ENCODE results near the gene LTBP1. TPM values are rescaled to one million over a fixed set of nuclear protein-coding genes. Genes with fewer than 3 reads are reported as not detected.

LTBP1 gene
- total RNA-seq, 2 experiments from 2014 or later = 0.10 to 0.27 TPM

DNA sequence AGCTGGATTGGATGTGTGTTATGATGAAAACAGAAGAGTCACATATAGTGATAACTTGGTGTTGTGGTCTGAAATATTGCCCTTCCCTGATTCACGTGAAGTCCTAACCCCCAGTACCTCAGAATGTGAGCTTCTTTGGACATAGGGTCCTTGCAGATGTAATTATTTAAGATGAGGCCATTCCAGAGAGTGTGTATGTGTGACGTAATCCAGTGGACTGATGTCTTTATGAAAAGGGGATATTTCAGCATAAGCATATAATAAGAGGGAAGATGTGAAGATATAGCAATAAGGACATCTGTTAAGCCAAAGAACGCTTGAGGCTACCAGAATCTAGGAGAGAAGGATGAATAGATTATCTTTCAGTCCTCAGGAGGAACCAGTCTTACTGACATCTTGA is 62.5 kb downstream of the LTBP1 start:
- Mint-ChIP-seq H3K4me3 (no peak overlapping the region), H3K9me3 (no peaks in the 10 kb centered on the region), H3K4me1 (ENCODE audit: low read depth) (no peaks in the 10 kb centered on the region), H3K27me3 (peaks cover 1% of the 10 kb centered on the region), H3K27ac (no peak overlapping the region), H3K36me3 (no peaks in the 10 kb centered on the region)
- ChIA-PET CTCF (no interaction called here), POLR2A (no interaction called here)
- intact Hi-C loops (cut with micrococcal nuclease) = no loop called here
- no peak for DNase-seq

DNA sequence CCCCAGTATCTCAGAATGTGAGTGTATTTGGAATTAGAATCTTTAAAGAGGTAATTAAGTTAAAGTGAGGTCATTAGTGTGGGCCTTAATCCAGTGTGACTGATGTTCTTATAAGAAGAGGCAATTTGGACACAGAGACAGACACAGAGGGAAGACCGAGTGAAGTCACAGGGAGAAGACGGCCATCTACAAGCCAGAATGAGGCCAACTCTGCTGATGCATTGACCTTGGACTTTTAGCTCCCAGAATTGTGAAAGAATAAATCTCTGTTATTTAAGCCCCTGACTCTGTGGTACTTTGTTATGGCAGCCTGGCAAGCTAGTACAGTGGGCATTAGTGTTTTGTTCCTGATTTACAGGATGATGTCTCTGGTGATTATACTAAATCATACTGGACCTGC is 64.6 kb downstream of the LTBP1 start:
- CTCF ChIA-PET = no interaction called here
- intact Hi-C loops (cut with micrococcal nuclease) = no loop called here
- H3K27me3 Mint-ChIP-seq = peaks cover 1% of the 10 kb centered on the region

DNA sequence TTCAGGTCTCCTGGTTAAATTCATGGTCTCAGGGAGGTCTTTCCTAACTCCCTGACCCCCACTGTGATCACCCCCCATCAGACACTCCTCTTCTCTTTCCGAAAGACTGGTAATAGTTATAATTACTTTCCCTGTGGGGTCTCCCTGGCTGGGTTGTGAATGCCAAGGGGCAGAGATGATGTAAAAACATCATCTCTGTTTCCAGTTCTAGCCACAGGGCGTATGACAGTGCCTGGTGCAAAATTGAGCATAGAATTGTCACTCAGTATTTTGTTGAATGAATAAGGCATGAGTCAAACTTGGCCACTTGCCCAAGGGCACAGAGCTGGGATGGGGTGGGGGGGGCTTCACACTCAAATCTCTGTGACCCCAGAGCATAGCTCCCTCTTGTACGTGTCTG is 65.2 kb downstream of the LTBP1 start:
- no peak overlapping the region for H3K4me3 Mint-ChIP-seq
- H3K4me1 Mint-ChIP-seq (ENCODE audit: low read depth) = no peaks in the 10 kb centered on the region
- no peaks in the 10 kb centered on the region for H3K36me3 Mint-ChIP-seq
- CTCF ChIA-PET = no interaction called here
- no peaks in the 10 kb centered on the region for H3K9me3 Mint-ChIP-seq
- DNase-seq = no peak
- peaks cover 1% of the 10 kb centered on the region for H3K27me3 Mint-ChIP-seq
- POLR2A ChIA-PET = interaction anchor here (0.5 kb wide), 1 partner anchor 10 kb away, joined by 3 read pairs; no protein-coding TSS in a partner anchor
- intact Hi-C loops (cut with micrococcal nuclease) = no loop called here
- no peak overlapping the region for H3K27ac Mint-ChIP-seq

More for the DNA sequence above, 64.6 kb downstream of the LTBP1 start:
- Mint-ChIP-seq H3K9me3 (no peaks in the 10 kb centered on the region), H3K4me1 (ENCODE audit: low read depth) (no peaks in the 10 kb centered on the region), H3K27ac (no peak overlapping the region), H3K36me3 (no peaks in the 10 kb centered on the region), H3K4me3 (no peak overlapping the region)
- no peak for DNase-seq
- POLR2A ChIA-PET = no interaction called here

DNA sequence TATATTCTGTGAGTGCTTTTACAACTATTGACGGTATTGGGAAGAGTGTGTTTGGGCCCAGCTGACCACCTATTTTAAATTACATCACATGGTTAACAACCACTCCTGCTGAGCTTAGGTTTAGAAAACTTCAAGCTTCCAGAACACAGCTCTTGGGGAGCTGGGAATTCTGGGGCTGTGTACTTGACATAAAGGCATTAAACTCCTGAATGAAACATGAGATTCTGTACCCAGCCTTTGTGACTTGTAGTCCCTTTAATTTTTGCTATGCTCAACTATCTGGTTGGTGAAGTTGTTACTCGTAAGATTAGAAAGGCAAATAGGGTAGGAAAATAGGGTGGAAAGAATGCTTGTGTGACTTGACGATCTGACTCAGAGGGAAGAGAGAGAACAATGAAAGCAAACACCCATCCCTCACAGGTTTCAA is 66.9 kb downstream of the LTBP1 start:
- CTCF ChIA-PET = no interaction called here
- peaks cover 1% of the 10 kb centered on the region for H3K27me3 Mint-ChIP-seq
- H3K36me3 Mint-ChIP-seq = no peaks in the 10 kb centered on the region
- no peak overlapping the region for H3K4me3 Mint-ChIP-seq
- DNase-seq = no peak
- H3K9me3 Mint-ChIP-seq = no peaks in the 10 kb centered on the region
- H3K27ac Mint-ChIP-seq = no peak overlapping the region
- intact Hi-C loops (cut with micrococcal nuclease) = no loop called here
- POLR2A ChIA-PET = no interaction called here
- no peaks in the 10 kb centered on the region for H3K4me1 Mint-ChIP-seq (ENCODE audit: low read depth)

DNA sequence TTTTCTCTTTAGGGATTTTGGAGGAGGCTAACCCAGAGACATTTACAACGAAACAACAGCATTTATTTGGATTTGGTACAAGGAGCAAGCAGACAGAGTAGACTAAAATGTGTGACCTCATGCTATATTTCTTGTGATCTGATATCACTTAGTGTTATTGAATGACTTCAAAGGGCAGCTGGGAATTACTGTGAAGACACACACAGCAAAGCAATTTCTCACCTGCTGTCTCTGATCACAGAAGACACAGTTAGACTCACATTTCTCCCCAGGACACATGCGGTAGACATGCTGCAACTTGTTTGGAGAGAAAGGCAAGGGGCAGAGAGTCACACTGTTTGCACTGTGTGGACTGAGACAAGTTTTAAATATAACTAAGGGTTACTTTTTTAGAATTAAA is 67.5 kb downstream of the LTBP1 start:
- Mint-ChIP-seq H3K4me1 (ENCODE audit: low read depth) (no peaks in the 10 kb centered on the region), H3K27ac (no peak overlapping the region), H3K4me3 (no peak overlapping the region), H3K36me3 (no peaks in the 10 kb centered on the region), H3K27me3 (peaks cover 2% of the 10 kb centered on the region), H3K9me3 (no peaks in the 10 kb centered on the region)
- intact Hi-C loops (cut with micrococcal nuclease) = no loop called here
- ChIA-PET POLR2A (no interaction called here), CTCF (no interaction called here)
- no peak for DNase-seq

DNA sequence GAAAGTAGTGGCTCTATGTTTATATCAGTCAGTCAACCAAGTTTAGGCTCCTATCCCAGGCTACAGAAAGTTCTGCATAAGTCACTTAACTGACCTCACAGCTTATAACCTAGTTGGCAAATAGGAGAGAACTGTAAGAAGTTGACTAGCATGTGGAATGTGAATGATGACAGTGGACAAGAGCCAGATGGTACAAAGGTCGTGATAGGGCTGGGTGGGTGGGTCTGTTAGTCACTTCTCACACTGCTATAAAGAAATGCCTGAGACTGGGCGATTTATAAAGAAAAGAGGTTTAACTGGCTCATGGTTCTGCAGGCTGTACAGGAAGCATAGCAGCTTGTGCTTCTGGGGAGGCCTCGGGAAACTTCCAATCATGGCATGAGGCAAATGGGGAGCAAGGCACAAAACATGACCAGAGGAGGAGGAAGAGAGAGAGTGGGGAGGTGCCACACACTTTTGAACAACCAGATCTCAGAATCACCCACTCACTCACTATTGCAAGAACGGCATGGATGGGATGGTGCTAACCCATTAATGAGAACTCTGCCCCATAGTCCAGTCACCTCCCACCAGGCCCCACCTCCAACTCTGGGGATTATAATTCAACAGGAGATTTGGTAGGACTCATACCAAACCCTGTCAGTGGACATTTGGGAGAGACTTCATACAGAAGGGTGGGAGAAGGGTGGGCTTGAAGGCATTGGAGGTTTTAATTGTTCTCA is 68.8 kb downstream of the LTBP1 start:
- Mint-ChIP-seq H3K27me3 (peaks cover 5% of the 10 kb centered on the region), H3K4me3 (no peak overlapping the region), H3K36me3 (no peaks in the 10 kb centered on the region), H3K4me1 (ENCODE audit: low read depth) (no peaks in the 10 kb centered on the region), H3K9me3 (no peaks in the 10 kb centered on the region), H3K27ac (no peak overlapping the region)
- intact Hi-C loops (cut with micrococcal nuclease) = no loop called here
- ChIA-PET POLR2A (no interaction called here), CTCF (no interaction called here)
- DNase-seq = no peak

DNA sequence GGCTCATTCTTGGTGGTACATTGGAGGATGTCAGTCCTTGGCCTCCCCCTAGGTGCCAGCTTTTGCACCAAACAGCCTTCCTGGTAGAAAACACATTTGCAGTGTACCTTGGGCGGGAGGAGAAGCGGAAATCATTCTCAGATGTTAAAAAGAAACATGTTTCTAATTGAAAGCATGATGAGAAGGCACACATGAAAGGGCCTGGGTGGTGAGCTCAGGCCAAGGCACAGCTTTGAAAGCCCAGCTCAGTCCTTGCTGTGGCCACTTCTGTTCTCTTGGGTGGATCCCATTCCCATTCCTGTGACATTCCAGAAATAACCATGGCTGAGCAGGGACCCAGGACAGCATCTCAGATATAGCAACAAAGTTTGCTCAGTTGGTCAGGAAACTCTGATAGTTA is 71.5 kb downstream of the LTBP1 start:
- no peak for DNase-seq
- CTCF ChIA-PET = interaction anchor here (0.5 kb wide), 1 partner anchor 362 kb away, joined by 3 read pairs; no protein-coding TSS in a partner anchor
- Mint-ChIP-seq H3K4me1 (ENCODE audit: low read depth) (no peaks in the 10 kb centered on the region), H3K27me3 (peaks cover 21% of the 10 kb centered on the region), H3K9me3 (no peaks in the 10 kb centered on the region), H3K36me3 (no peaks in the 10 kb centered on the region), H3K27ac (no peak overlapping the region), H3K4me3 (no peak overlapping the region)
- intact Hi-C loops (cut with micrococcal nuclease) = no loop called here
- POLR2A ChIA-PET = no interaction called here

DNA sequence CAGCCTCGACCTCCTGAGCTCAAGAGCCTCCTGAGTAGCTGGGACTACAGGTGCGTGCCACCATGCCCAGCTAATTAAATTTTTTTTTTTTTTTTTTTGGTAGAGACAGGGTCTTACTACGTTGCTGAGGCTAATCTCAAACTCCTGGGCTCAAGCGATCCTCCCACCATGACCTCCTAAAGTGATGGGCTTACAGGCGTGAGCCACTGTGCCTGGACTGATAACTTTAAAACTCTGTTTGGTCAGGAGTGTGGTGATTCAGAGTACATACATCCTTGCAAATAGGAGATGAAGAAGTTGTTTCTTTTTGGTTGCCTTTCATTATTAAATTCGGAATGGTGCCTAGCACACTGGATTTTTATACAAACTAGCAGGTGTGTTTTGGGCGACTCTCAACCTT is 73.0 kb downstream of the LTBP1 start:
- Mint-ChIP-seq H3K4me3 (no peak overlapping the region), H3K4me1 (ENCODE audit: low read depth) (no peaks in the 10 kb centered on the region), H3K27me3 (peaks cover 29% of the 10 kb centered on the region), H3K36me3 (no peaks in the 10 kb centered on the region), H3K27ac (no peak overlapping the region), H3K9me3 (no peaks in the 10 kb centered on the region)
- POLR2A ChIA-PET = no interaction called here
- no peak for DNase-seq
- intact Hi-C loops (cut with micrococcal nuclease) = no loop called here
- CTCF ChIA-PET = no interaction called here

DNA sequence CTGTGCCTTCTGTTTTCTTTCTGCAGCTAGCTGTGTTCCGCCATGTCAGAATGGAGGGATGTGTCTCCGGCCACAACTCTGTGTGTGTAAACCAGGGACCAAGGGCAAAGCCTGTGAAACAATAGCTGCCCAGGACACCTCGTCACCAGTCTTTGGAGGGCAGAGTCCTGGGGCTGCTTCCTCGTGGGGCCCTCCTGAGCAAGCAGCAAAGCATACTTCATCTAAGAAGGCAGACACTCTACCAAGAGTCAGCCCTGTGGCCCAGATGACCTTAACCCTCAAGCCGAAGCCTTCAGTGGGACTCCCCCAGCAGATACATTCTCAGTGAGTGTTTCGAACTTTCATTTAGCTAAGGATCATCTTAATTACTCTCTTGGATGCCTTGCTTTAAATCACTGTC is 74.1 kb downstream of the LTBP1 start:
- no peak overlapping the region for H3K4me3 Mint-ChIP-seq
- H3K4me1 Mint-ChIP-seq (ENCODE audit: low read depth) = no peaks in the 10 kb centered on the region
- POLR2A ChIA-PET = no interaction called here
- H3K27ac Mint-ChIP-seq = no peak overlapping the region
- H3K36me3 Mint-ChIP-seq = no peaks in the 10 kb centered on the region
- DNase-seq = no peak
- intact Hi-C loops (cut with micrococcal nuclease) = no loop called here
- CTCF ChIA-PET = no interaction called here
- H3K27me3 Mint-ChIP-seq = peaks cover 29% of the 10 kb centered on the region
- no peaks in the 10 kb centered on the region for H3K9me3 Mint-ChIP-seq

DNA sequence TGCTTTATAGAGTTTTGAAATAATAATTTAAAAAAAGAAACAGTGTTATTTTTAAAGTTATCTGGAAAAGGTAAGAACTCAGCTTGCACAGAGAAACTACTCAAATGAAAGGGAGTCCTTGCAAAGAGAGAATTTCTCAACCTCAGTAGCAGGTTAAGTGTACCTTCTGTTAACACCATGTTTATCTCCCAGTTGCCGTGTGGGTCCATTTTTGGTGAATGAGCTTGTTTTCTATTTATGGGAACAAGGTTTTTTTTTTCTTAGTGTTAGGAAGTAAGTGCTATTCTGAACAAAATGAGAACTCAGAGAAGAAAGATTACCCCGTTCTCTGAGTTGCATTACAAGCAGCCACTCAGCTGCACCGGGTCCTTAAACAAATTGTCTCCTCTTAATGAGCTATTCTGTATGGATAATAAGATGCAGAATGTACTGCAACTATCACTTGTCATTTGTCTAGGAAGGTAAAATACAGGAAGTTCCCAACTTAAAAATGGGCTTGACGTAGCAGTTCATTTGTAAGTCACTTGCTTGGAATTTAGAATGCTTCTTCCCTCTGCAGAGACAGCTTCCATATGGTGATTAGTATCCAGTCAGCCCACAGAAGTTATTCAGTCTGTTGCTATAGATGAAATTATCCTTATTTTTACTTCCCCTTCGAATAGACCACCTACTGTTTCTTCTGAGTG is 74.9 kb downstream of the LTBP1 start:
- intact Hi-C loops (cut with micrococcal nuclease) = no loop called here
- Mint-ChIP-seq H3K4me3 (no peak overlapping the region), H3K27ac (no peak overlapping the region), H3K36me3 (no peaks in the 10 kb centered on the region), H3K27me3 (peaks cover 29% of the 10 kb centered on the region), H3K9me3 (no peaks in the 10 kb centered on the region), H3K4me1 (ENCODE audit: low read depth) (no peaks in the 10 kb centered on the region)
- POLR2A ChIA-PET = interaction anchor here (0.6 kb wide), 1 partner anchor 10 kb away, joined by 3 read pairs; no protein-coding TSS in a partner anchor
- no peak for DNase-seq
- CTCF ChIA-PET = interaction anchor here (0.8 to 1.0 kb wide), 2 partner anchors 12 to 353 kb away, joined by 3 read pairs; no protein-coding TSS in a partner anchor

DNA sequence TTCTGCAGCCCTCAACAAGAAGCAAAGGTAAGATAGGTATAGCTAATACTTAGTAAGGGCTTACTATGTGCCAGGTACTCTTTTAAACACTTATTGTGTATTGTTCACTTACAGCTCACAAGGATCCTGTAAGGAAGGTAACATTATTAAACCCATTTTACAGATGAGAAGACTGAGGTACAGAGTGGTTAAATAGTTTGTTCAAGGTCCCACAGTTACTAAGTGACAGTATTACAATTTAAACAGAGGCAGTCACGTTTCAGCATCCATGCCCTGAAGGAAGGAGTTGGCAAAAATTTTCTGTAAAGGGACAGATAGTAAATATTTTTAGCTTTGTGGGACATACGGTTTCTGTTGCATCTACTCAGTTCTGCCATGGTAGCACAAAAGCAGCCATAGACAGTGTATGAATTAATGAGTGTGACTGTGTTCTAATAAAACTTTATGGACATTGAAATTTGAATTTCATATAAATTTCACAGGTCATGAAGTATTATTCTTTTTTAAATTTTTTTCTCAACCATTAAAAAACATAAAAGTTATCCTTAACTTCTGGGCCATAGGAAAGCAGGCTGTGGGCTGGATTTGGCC is 75.7 kb downstream of the LTBP1 start:
- Mint-ChIP-seq H3K9me3 (no peaks in the 10 kb centered on the region), H3K4me3 (no peak overlapping the region), H3K27me3 (peaks cover 29% of the 10 kb centered on the region), H3K4me1 (ENCODE audit: low read depth) (no peaks in the 10 kb centered on the region), H3K27ac (no peak overlapping the region), H3K36me3 (no peaks in the 10 kb centered on the region)
- ChIA-PET CTCF (interaction anchor here (0.6 to 1.0 kb wide), 2 partner anchors 352 to 408 kb away, joined by 3 read pairs; no protein-coding TSS in a partner anchor), POLR2A (interaction anchor here (0.6 kb wide), 1 partner anchor 11 kb away, joined by 3 read pairs; no protein-coding TSS in a partner anchor)
- intact Hi-C loops (cut with micrococcal nuclease) = no loop called here
- no peak for DNase-seq

DNA sequence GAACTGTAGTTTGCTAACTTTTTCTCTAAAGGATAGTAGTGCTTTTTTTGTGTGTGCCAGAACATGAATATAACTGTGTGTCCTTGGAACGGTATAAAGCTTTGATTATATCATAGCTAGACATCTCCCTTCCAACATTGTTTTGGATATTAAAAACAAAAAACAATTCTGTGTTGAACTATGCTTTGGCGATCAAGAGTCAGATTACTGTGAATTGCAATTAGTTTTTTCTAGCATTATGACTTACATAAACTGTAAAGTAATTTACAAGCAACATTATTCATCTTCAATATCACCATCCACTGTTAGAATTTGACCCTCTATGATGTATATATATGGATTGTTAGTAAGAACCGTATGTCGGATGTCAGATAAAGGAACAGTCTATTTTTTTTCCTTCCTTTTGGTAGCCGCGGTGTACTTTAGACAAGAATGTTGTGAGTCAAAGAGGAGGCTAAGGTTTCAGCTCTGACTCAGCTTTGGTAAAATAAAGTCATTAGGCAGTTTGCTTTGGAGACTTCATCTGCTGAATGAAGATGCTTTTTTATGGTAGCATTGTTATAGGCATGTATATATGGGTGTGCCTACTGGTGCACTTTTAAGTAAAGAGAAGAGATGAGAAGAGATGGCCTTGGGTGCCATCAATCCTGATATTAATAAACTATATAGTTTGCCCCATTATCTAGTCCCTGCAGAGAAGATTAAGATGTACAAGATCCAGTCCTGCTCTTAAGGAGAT is 76.4 kb downstream of the LTBP1 start:
- ChIA-PET POLR2A (no interaction called here), CTCF (interaction anchor here (0.6 kb wide), 1 partner anchor 407 kb away, joined by 3 read pairs; no protein-coding TSS in a partner anchor)
- Mint-ChIP-seq H3K4me3 (no peak overlapping the region), H3K27ac (no peak overlapping the region), H3K27me3 (peaks cover 29% of the 10 kb centered on the region), H3K4me1 (ENCODE audit: low read depth) (no peaks in the 10 kb centered on the region), H3K36me3 (no peaks in the 10 kb centered on the region), H3K9me3 (no peaks in the 10 kb centered on the region)
- intact Hi-C loops (cut with micrococcal nuclease) = no loop called here
- DNase-seq = no peak
